GM12878 (cell line): ENCODE measurements around the gene BEGAIN. TPM values are rescaled to one million over a fixed set of nuclear protein-coding genes. Genes with fewer than 3 reads are reported as not detected.

Experiments
- ATAC-seq: fragments of 200-7000 bp; cut with Tn5 transposase; 3 replicates; pipeline ENCODE4 v1.9.1; 2020; ENCODE audit warnings: mild to moderate bottlenecking, moderate library complexity
- BruUV-seq: library from RNA; stranded (reverse); fragments of 400-500 nt; replicated peaks from 2 replicates; lab custom pipeline; 2021; lab: Mats Ljungman, UMichigan
- CTCF ChIA-PET: fragments of 300-600 bp; sonication (Branson Sonifier 250); formaldehyde crosslinking; extraction: SDS; loops from one replicate; lab custom pipeline; 2021; ENCODE audit warnings: inconsistent platforms; lab: Yijun Ruan, JAX
- POLR2A ChIA-PET: fragments of 350-600 bp; formaldehyde crosslinking; extraction: SDS; loops from one replicate; lab custom pipeline; 2021; ENCODE audit warnings: inconsistent platforms; lab: Charles Lee
- RAD21 ChIA-PET: fragments of 300-600 bp; sonication (Branson Sonifier 250); formaldehyde crosslinking; loops from one replicate; lab custom pipeline; 2023; ENCODE audit warnings: antibody characterized with exemption; ENCODE audit not compliant: unreplicated experiment; lab: Charles Lee
- SMC1A ChIA-PET: fragments of 300-600 bp; sonication (Branson Sonifier 250); formaldehyde crosslinking; loops from one replicate; lab custom pipeline; 2023; ENCODE audit not compliant: unreplicated experiment, uncharacterized antibody; lab: Charles Lee
- DNase-seq: peaks from one replicate; pipeline ENCODE4 v3.0.0-alpha.2; 2011; ENCODE audit warnings: low read depth, low spot score
- FAIRE-seq: peaks from 3 replicates; lab custom pipeline; 2011; peaks lifted over from hg19 to GRCh38; lab: Jason Lieb, UNC
- H2AFZ ChIP-seq: 2 replicates; pipeline ENCODE4 v1.6.0; 2011; ENCODE audit warnings: low read depth, low read length, control low read depth; ENCODE audit not compliant: control insufficient read depth
- H3K27ac ChIP-seq: 2 replicates; pipeline ENCODE4 v1.5.1; 2011; ENCODE audit warnings: control low read depth; ENCODE audit not compliant: control insufficient read depth, insufficient read depth
- H3K27me3 ChIP-seq, 2 experiments: replicated peaks in 1 of 2; 2 replicates each; pipeline versions ENCODE4 v1.6.0 to v1.6.1; 2011; ENCODE audit warnings: low read length in 1 of 2; ENCODE audit not compliant: control insufficient read depth in 2 of 2, insufficient read depth in 2 of 2
- H3K36me3 ChIP-seq, 2 experiments: 2 replicates each; pipeline ENCODE4 v1.5.1; 2011; ENCODE audit warnings: low read length in 1 of 2; ENCODE audit not compliant: control insufficient read depth in 2 of 2, insufficient read depth in 2 of 2
- H3K4me1 ChIP-seq: 2 replicates; pipeline ENCODE4 v1.6.1; 2011; ENCODE audit warnings: mild to moderate bottlenecking, low read length, moderate library complexity, mixed read lengths; ENCODE audit not compliant: control insufficient read depth, insufficient read depth
- H3K4me2 ChIP-seq: 2 replicates; pipeline ENCODE4 v1.6.0; 2011; ENCODE audit warnings: control low read depth; ENCODE audit not compliant: control insufficient read depth, insufficient read depth
- H3K4me3 ChIP-seq: fragments of 200-600 bp; sonication (generic); 2 replicates; pipeline ENCODE4 v1.5.1; 2016
- H3K79me2 ChIP-seq: 2 replicates; pipeline ENCODE4 v1.6.0; 2011; ENCODE audit warnings: low read length; ENCODE audit not compliant: control insufficient read depth, insufficient read depth
- H3K9ac ChIP-seq: 2 replicates; pipeline ENCODE4 v1.8.0; 2011; ENCODE audit warnings: low read length, control low read depth, mixed read lengths; ENCODE audit not compliant: control insufficient read depth, insufficient read depth
- H3K9me3 ChIP-seq: replicated peaks from 3 replicates; pipeline ENCODE4 v1.5.1; 2011; ENCODE audit warnings: mild to moderate bottlenecking, low read length; ENCODE audit not compliant: control insufficient read depth, insufficient read depth
- H4K20me1 ChIP-seq: 2 replicates; pipeline ENCODE4 v1.6.0; 2011; ENCODE audit not compliant: control insufficient read depth, insufficient read depth
- CHD4 ChIP-seq: fragments of 200-600 bp; sonication (generic); IDR thresholded peaks from 2 replicates; pipeline ENCODE4 v1.6.1; 2016; ENCODE audit warnings: mild to moderate bottlenecking
- HCFC1 ChIP-seq: fragments of 150-350 bp; IDR thresholded peaks from 2 replicates; pipeline ENCODE4 v1.6.1; 2014; ENCODE audit warnings: low read length
- MEF2A ChIP-seq: IDR thresholded peaks from 2 replicates; pipeline ENCODE4 v1.6.1; 2011; ENCODE audit warnings: low read depth, mild to moderate bottlenecking, low read length, moderate library complexity; ENCODE audit not compliant: insufficient read depth
- MEF2B ChIP-seq: fragments of 450-650 bp; IDR thresholded peaks from 2 replicates; pipeline ENCODE4 v1.6.1; 2018; ENCODE audit warnings: mild to moderate bottlenecking, moderate library complexity; ENCODE audit not compliant: partially characterized antibody, poor library complexity, severe bottlenecking
- MYC ChIP-seq: IDR thresholded peaks from 2 replicates; pipeline ENCODE4 v1.6.1; 2011; ENCODE audit warnings: mild to moderate bottlenecking, low read length, moderate library complexity, inconsistent platforms; ENCODE audit not compliant: insufficient read depth, insufficient replicate concordance, insufficient read length, severe bottlenecking
- SIX5 ChIP-seq: IDR thresholded peaks from 2 replicates; pipeline ENCODE4 v1.6.1; 2011; ENCODE audit warnings: mild to moderate bottlenecking, low read depth, low read length, moderate library complexity; ENCODE audit not compliant: severe bottlenecking
- SREBF2 ChIP-seq: IDR thresholded peaks from 2 replicates; pipeline ENCODE4 v1.6.1; 2012; ENCODE audit warnings: mild to moderate bottlenecking, low read length
- STAT1 ChIP-seq: fragments of 450-650 bp; conservative IDR thresholded peaks from 2 replicates; pipeline ENCODE4 v1.6.1; 2014; ENCODE audit warnings: antibody characterized with exemption, mild to moderate bottlenecking
- TAF1 ChIP-seq: IDR thresholded peaks from 2 replicates; pipeline ENCODE4 v1.6.1; 2011; ENCODE audit warnings: mild to moderate bottlenecking, low read depth, low read length, borderline replicate concordance
- WGBS: methylation state at CpG from one replicate; pipeline ENCODE4 v1.1.6; 2016; ENCODE audit warnings: low lambda C conversion rate; ENCODE audit not compliant: insufficient replicate concordance, insufficient coverage; ENCODE audit errors: missing lambda C conversion rate; 5-methylcytosine and 5-hydroxymethylcytosine counted together
- in situ Hi-C: fragments of 300-500 bp; cut with MboI; formaldehyde crosslinking; loops from 9 replicates; pipeline ENCODE4 v1.14.3; 2018; ENCODE audit warnings: mixed read lengths
- intact Hi-C: fragments of 100-400 bp; cut with micrococcal nuclease; formaldehyde crosslinking; loops from one replicate; pipeline ENCODE4 v1.14.2; 2022; ENCODE audit not compliant: unreplicated experiment
- polyA plus RNA-seq, 11 experiments: library from polyadenylated mRNA; depleted of rRNA in 4 of 11; unstranded in 6 of 11; stranded (reverse) in 5 of 11; fragments of >200 nt; fragmentation: Nextera tagmentation in 4 of 11; fragmentation: Illumina TruSeq in 1 of 11; extraction: Ambion mirVana in 4 of 11; extraction: Trizol in 1 of 11; gene quantifications; 1 replicate in 1 of 11; 2 replicates in 10 of 11; pipeline versions ENCODE4 v1.2.1 to v1.2.3, GENCODE V29; 2011 to 2016; ENCODE audit warnings: inconsistent platforms in 2 of 11, missing spikeins in 2 of 11, low read depth in 1 of 11
- total RNA-seq, 4 experiments: library from RNA; depleted of rRNA in 3 of 4; stranded (reverse); fragments of >200 nt in 3 of 4; fragmentation: Illumina TruSeq in 1 of 4; extraction: Trizol in 1 of 4; gene quantifications; 2 replicates each; pipeline versions ENCODE4 v1.2.1 to v1.2.3, GENCODE V29; 2013 to 2021
- TF ChIP-seq, protein P1 (sequence below): IDR thresholded peaks from 2 replicates; pipeline ENCODE4 v1.6.1; 2012; ENCODE audit warnings: mild to moderate bottlenecking, low read depth, low read length
- TF ChIP-seq, protein P2 (sequence below): fragments of 450-650 bp; IDR thresholded peaks from 2 replicates; pipeline ENCODE4 v1.6.1; 2017; ENCODE audit warnings: mild to moderate bottlenecking, moderate library complexity
- TF ChIP-seq, protein P3 (sequence below): IDR thresholded peaks from 2 replicates; pipeline ENCODE4 v1.6.1; 2011; ENCODE audit warnings: borderline replicate concordance, low read depth, mild to moderate bottlenecking, moderate library complexity, low read length; ENCODE audit not compliant: insufficient read depth, poor library complexity, severe bottlenecking

Gene BEGAIN
- total and polyA plus RNA-seq, 10 of the 15 experiments (the other 5 are each of a cell fraction or from before 2014, with no cell fraction given) = 0.01 to 0.31 (median 0.06) TPM; not detected in 5

DNA sequence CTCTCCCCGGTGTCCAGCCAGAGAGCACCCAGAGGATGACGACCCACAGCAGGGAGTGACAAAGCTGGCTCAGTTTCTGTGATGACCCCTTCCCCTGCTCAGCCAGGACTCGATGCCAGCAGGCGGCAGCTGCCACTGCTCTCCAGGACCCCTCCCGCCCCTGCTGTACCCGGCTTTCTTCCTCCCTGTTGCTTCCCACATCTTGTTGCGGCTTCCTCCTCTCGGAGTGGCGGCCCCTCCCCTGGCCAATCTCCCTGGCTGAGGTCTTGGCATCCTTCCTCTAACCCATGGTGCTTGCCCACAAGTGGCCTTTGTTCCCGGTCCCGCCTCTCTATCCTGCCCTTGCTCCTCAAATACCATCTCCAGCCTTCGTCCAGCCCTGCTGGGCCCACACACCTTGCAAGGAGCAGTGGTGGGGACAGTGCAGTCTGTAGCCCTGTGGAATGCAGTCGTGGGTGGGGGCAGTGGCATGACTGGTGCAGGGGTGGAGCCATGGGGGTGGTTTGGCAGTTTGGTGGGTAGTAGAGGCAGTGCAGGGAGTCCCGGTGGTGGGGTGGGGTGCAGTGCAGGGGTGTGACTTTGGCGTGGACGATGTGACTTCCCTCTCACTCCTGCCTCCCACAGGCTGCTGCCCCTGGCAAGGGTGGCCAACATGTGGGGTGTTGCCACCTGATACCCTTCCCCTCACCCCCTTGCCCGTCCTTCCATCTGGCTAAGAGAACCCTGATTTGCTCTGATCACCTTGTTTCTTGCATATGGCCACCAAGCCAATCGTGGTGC is 16.3 kb upstream of the BEGAIN start (continued):
- TF ChIP-seq, protein P1, sequence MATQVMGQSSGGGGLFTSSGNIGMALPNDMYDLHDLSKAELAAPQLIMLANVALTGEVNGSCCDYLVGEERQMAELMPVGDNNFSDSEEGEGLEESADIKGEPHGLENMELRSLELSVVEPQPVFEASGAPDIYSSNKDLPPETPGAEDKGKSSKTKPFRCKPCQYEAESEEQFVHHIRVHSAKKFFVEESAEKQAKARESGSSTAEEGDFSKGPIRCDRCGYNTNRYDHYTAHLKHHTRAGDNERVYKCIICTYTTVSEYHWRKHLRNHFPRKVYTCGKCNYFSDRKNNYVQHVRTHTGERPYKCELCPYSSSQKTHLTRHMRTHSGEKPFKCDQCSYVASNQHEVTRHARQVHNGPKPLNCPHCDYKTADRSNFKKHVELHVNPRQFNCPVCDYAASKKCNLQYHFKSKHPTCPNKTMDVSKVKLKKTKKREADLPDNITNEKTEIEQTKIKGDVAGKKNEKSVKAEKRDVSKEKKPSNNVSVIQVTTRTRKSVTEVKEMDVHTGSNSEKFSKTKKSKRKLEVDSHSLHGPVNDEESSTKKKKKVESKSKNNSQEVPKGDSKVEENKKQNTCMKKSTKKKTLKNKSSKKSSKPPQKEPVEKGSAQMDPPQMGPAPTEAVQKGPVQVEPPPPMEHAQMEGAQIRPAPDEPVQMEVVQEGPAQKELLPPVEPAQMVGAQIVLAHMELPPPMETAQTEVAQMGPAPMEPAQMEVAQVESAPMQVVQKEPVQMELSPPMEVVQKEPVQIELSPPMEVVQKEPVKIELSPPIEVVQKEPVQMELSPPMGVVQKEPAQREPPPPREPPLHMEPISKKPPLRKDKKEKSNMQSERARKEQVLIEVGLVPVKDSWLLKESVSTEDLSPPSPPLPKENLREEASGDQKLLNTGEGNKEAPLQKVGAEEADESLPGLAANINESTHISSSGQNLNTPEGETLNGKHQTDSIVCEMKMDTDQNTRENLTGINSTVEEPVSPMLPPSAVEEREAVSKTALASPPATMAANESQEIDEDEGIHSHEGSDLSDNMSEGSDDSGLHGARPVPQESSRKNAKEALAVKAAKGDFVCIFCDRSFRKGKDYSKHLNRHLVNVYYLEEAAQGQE = no peak
- TF ChIP-seq MEF2B (no peak), SIX5 (no peak), STAT1 (no peak), HCFC1 (no peak), MEF2A (no peak), TAF1 (no peak)

DNA sequence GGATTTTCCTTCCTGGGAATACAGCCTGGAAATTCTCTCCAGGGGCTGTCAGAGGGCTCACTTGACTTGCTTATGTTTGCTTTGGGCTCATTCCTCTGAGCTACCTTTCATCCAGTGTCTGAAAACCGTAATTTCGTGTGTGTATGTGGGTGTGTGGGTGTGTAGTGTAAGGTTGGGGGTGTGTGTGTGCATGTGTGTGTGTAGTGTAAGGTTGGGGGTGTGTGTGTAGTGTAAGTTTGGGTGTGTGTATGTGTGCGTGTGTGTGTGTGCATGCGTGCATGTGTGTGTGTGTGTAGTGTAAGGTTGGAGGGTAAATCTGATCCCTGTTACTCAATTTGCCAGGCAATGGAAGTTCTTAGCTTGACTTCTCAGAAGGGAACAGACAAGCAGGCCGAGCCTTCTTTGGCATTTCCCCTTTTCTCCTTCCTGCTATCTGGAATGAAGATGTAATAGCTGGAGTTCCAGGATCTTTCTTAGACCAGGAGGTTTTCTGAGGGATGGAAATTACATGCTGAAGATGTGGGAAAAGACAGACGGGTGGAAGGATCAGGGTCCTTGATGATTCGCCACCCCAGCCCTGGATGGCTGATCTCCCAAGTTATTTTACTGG is 15.5 kb upstream of the BEGAIN start:
- Histone ChIP-seq H3K4me1 (no peaks in the 10 kb centered on the region), H3K27me3 (no peaks in the 10 kb centered on the region; a peak in 1 of 4 replicates), H3K36me3 (no peaks in the 10 kb centered on the region), H3K9ac (no peak overlapping the region), H3K4me2 (no peak overlapping the region), H3K79me2 (no peaks in the 10 kb centered on the region), H2AFZ (no peak overlapping the region), H3K4me3 (no peak overlapping the region), H4K20me1 (no peaks in the 10 kb centered on the region), H3K9me3 (no peaks in the 10 kb centered on the region; the same call in 1 of the 3 replicates), H3K27ac (no peak overlapping the region)
- no peak for FAIRE-seq
- BruUV-seq = no TSS peak
- no peak for DNase-seq
- WGBS = 25% methylated on average over 7 of the region's 7 CpGs
- SMC1A ChIA-PET = no interaction called here
- no peak for ATAC-seq
- in situ Hi-C loops = no loop called here
- CTCF ChIA-PET = no interaction called here
- POLR2A ChIA-PET = no interaction called here
- intact Hi-C loops = no loop called here
- RAD21 ChIA-PET = no interaction called here
- no peak for TF ChIP-seq SREBF2
- TF ChIP-seq, protein P2, sequence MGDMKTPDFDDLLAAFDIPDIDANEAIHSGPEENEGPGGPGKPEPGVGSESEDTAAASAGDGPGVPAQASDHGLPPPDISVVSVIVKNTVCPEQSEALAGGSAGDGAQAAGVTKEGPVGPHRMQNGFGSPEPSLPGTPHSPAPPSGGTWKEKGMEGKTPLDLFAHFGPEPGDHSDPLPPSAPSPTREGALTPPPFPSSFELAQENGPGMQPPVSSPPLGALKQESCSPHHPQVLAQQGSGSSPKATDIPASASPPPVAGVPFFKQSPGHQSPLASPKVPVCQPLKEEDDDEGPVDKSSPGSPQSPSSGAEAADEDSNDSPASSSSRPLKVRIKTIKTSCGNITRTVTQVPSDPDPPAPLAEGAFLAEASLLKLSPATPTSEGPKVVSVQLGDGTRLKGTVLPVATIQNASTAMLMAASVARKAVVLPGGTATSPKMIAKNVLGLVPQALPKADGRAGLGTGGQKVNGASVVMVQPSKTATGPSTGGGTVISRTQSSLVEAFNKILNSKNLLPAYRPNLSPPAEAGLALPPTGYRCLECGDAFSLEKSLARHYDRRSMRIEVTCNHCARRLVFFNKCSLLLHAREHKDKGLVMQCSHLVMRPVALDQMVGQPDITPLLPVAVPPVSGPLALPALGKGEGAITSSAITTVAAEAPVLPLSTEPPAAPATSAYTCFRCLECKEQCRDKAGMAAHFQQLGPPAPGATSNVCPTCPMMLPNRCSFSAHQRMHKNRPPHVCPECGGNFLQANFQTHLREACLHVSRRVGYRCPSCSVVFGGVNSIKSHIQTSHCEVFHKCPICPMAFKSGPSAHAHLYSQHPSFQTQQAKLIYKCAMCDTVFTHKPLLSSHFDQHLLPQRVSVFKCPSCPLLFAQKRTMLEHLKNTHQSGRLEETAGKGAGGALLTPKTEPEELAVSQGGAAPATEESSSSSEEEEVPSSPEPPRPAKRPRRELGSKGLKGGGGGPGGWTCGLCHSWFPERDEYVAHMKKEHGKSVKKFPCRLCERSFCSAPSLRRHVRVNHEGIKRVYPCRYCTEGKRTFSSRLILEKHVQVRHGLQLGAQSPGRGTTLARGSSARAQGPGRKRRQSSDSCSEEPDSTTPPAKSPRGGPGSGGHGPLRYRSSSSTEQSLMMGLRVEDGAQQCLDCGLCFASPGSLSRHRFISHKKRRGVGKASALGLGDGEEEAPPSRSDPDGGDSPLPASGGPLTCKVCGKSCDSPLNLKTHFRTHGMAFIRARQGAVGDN = no peak
- TF ChIP-seq, protein P3, sequence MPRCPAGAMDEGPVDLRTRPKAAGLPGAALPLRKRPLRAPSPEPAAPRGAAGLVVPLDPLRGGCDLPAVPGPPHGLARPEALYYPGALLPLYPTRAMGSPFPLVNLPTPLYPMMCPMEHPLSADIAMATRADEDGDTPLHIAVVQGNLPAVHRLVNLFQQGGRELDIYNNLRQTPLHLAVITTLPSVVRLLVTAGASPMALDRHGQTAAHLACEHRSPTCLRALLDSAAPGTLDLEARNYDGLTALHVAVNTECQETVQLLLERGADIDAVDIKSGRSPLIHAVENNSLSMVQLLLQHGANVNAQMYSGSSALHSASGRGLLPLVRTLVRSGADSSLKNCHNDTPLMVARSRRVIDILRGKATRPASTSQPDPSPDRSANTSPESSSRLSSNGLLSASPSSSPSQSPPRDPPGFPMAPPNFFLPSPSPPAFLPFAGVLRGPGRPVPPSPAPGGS = no peak
- TF ChIP-seq MYC = no peak
- TF ChIP-seq CHD4 = no peak
